ENCODE measurements around the gene FYCO1. TPM values are rescaled to one million over a fixed set of nuclear protein-coding genes. Genes with fewer than 3 reads are reported as not detected.

FYCO1 gene
- total and polyA plus RNA-seq, 2 donors, result 26.6 to 58.9 TPM

- no peak overlapping the region for H3K4me3 ChIP-seq (ENCODE audit: low read depth, low read length)
- DNase-seq (ENCODE audit: extremely low spot score), result no peak
- H3K36me3 ChIP-seq (ENCODE audit: insufficient read depth), result peaks cover 3% of the 10 kb centered on the region
- no peaks in the 10 kb centered on the region for H3K4me1 ChIP-seq (ENCODE audit: insufficient read depth)
- WGBS, result 90% methylated on average over 6 of the region's 6 CpGs
- no peak overlapping the region for H3K27ac ChIP-seq (ENCODE audit: low read depth)
These were observed 37.3 kb downstream of the FYCO1 start for GRCh38 chr3:45958321-45958791.

- Histone ChIP-seq H3K36me3 (ENCODE audit: insufficient read depth) (peaks cover 6% of the 10 kb centered on the region), H3K4me1 (ENCODE audit: insufficient read depth) (no peaks in the 10 kb centered on the region), H3K4me3 (ENCODE audit: low read depth, low read length) (no peak overlapping the region), H3K27ac (ENCODE audit: low read depth) (no peak overlapping the region)
- 69% methylated on average over 5 of the region's 5 CpGs for WGBS
- DNase-seq (ENCODE audit: extremely low spot score), result no peak
These were observed 38.0 kb downstream of the FYCO1 start for GRCh38 chr3:45957586-45957985.

- H3K36me3 ChIP-seq (ENCODE audit: insufficient read depth), result peaks cover 6% of the 10 kb centered on the region
These were observed 39.9 kb downstream of the FYCO1 start for GRCh38 chr3:45955706-45956105.

GRCh38 chr3:45955017-45955647 lies 40.5 kb downstream of the FYCO1 start:
- Histone ChIP-seq H3K4me1 (ENCODE audit: insufficient read depth) (peaks cover 2% of the 10 kb centered on the region), H3K4me3 (ENCODE audit: low read depth, low read length) (no peak overlapping the region), H3K36me3 (ENCODE audit: insufficient read depth) (peaks cover 6% of the 10 kb centered on the region), H3K27ac (ENCODE audit: low read depth) (no peak overlapping the region)
- no peak for DNase-seq (ENCODE audit: extremely low spot score)
- WGBS, result 86% methylated on average over 11 of the region's 11 CpGs

More at GRCh38 chr3:45955706-45956105, 39.9 kb downstream of the FYCO1 start:
- Histone ChIP-seq H3K4me1 (ENCODE audit: insufficient read depth) (peaks cover 2% of the 10 kb centered on the region), H3K4me3 (ENCODE audit: low read depth, low read length) (no peak overlapping the region), H3K27ac (ENCODE audit: low read depth) (no peak overlapping the region)
- WGBS, result 89% methylated on average over 4 of the region's 4 CpGs
- DNase-seq (ENCODE audit: extremely low spot score), result no peak

GRCh38 chr3:45954306-45954705 lies 41.3 kb downstream of the FYCO1 start:
- no peak for DNase-seq (ENCODE audit: extremely low spot score)
- no peak overlapping the region for H3K4me3 ChIP-seq (ENCODE audit: low read depth, low read length)
- 93% methylated on average over 3 of the region's 3 CpGs for WGBS
- peaks cover 2% of the 10 kb centered on the region for H3K4me1 ChIP-seq (ENCODE audit: insufficient read depth)
- peaks cover 4% of the 10 kb centered on the region for H3K36me3 ChIP-seq (ENCODE audit: insufficient read depth)
- H3K27ac ChIP-seq (ENCODE audit: low read depth), result no peak overlapping the region

GRCh38 chr3:45953536-45953935 lies 42.1 kb downstream of the FYCO1 start:
- Histone ChIP-seq H3K4me1 (ENCODE audit: insufficient read depth) (peaks cover 2% of the 10 kb centered on the region), H3K36me3 (ENCODE audit: insufficient read depth) (peaks cover 6% of the 10 kb centered on the region), H3K4me3 (ENCODE audit: low read depth, low read length) (no peak overlapping the region), H3K27ac (ENCODE audit: low read depth) (no peak overlapping the region)
- DNase-seq (ENCODE audit: extremely low spot score), result no peak
- 95% methylated on average over 4 of the region's 4 CpGs for WGBS

GRCh38 chr3:45952456-45952855 lies 43.2 kb downstream of the FYCO1 start:
- no peak overlapping the region for H3K27ac ChIP-seq (ENCODE audit: low read depth)
- H3K36me3 ChIP-seq (ENCODE audit: insufficient read depth), result peaks cover 6% of the 10 kb centered on the region
- peaks cover 2% of the 10 kb centered on the region for H3K4me1 ChIP-seq (ENCODE audit: insufficient read depth)
- 84% methylated on average over 4 of the region's 4 CpGs for WGBS
- H3K4me3 ChIP-seq (ENCODE audit: low read depth, low read length), result no peak overlapping the region
- no peak for DNase-seq (ENCODE audit: extremely low spot score)

GRCh38 chr3:45951946-45952345 lies 43.7 kb downstream of the FYCO1 start:
- peaks cover 2% of the 10 kb centered on the region for H3K4me1 ChIP-seq (ENCODE audit: insufficient read depth)
- no peak overlapping the region for H3K4me3 ChIP-seq (ENCODE audit: low read depth, low read length)
- H3K36me3 ChIP-seq (ENCODE audit: insufficient read depth), result peaks cover 6% of the 10 kb centered on the region
- WGBS, result 69% methylated on average over 6 of the region's 6 CpGs
- DNase-seq (ENCODE audit: extremely low spot score), result no peak
- H3K27ac ChIP-seq (ENCODE audit: low read depth), result no peak overlapping the region

GRCh38 chr3:45950686-45951600 lies 44.7 kb downstream of the FYCO1 start:
- H3K4me1 ChIP-seq (ENCODE audit: insufficient read depth), result peaks cover 2% of the 10 kb centered on the region
- DNase-seq (ENCODE audit: extremely low spot score), result no peak
- peaks cover 6% of the 10 kb centered on the region for H3K36me3 ChIP-seq (ENCODE audit: insufficient read depth)
- no peak overlapping the region for H3K4me3 ChIP-seq (ENCODE audit: low read depth, low read length)
- H3K27ac ChIP-seq (ENCODE audit: low read depth), result no peak overlapping the region
- whole genome bisulfite sequencing, result 95% methylated on average over 6 of the region's 6 CpGs

- H3K36me3 ChIP-seq (ENCODE audit: insufficient read depth), result peaks cover 8% of the 10 kb centered on the region
These were observed 45.5 kb downstream of the FYCO1 start for GRCh38 chr3:45950131-45950530.

GRCh38 chr3:45949432-45949831 lies 46.2 kb downstream of the FYCO1 start:
- no peak overlapping the region for H3K4me3 ChIP-seq (ENCODE audit: low read depth, low read length)
- H3K4me1 ChIP-seq (ENCODE audit: insufficient read depth), result peaks cover 2% of the 10 kb centered on the region
- peaks cover 7% of the 10 kb centered on the region for H3K36me3 ChIP-seq (ENCODE audit: insufficient read depth)
- H3K27ac ChIP-seq (ENCODE audit: low read depth), result no peak overlapping the region
- 98% methylated on average over 4 of the region's 4 CpGs for WGBS
- DNase-seq (ENCODE audit: extremely low spot score), result no peak

More at GRCh38 chr3:45950131-45950530, 45.5 kb downstream of the FYCO1 start:
- DNase-seq (ENCODE audit: extremely low spot score), result no peak
- peaks cover 2% of the 10 kb centered on the region for H3K4me1 ChIP-seq (ENCODE audit: insufficient read depth)
- 98% methylated on average over 2 of the region's 2 CpGs for WGBS
- no peak overlapping the region for H3K27ac ChIP-seq (ENCODE audit: low read depth)
- no peak overlapping the region for H3K4me3 ChIP-seq (ENCODE audit: low read depth, low read length)

GRCh38 chr3:45948881-45949280 lies 46.7 kb downstream of the FYCO1 start:
- WGBS, result 90% methylated on average over 6 of the region's 6 CpGs
- H3K27ac ChIP-seq (ENCODE audit: low read depth), result no peak overlapping the region
- no peak for DNase-seq (ENCODE audit: extremely low spot score)

GRCh38 chr3:45948311-45948781 lies 47.3 kb downstream of the FYCO1 start:
- no peak for DNase-seq (ENCODE audit: extremely low spot score)
- peaks cover 7% of the 10 kb centered on the region for H3K36me3 ChIP-seq (ENCODE audit: insufficient read depth)
- 31% methylated on average over 6 of the region's 6 CpGs for WGBS
- H3K27ac ChIP-seq (ENCODE audit: low read depth), result no peak overlapping the region
- H3K4me3 ChIP-seq (ENCODE audit: low read depth, low read length), result no peak overlapping the region
- peaks cover 2% of the 10 kb centered on the region for H3K4me1 ChIP-seq (ENCODE audit: insufficient read depth)

More at GRCh38 chr3:45948881-45949280, 46.7 kb downstream of the FYCO1 start:
- Histone ChIP-seq H3K36me3 (ENCODE audit: insufficient read depth) (peaks cover 7% of the 10 kb centered on the region), H3K4me3 (ENCODE audit: low read depth, low read length) (no peak overlapping the region), H3K4me1 (ENCODE audit: insufficient read depth) (peaks cover 2% of the 10 kb centered on the region)

GRCh38 chr3:45947361-45947760 lies 48.3 kb downstream of the FYCO1 start:
- H3K27ac ChIP-seq (ENCODE audit: low read depth), result no peak overlapping the region
- DNase-seq (ENCODE audit: extremely low spot score), result no peak
- peaks cover 2% of the 10 kb centered on the region for H3K4me1 ChIP-seq (ENCODE audit: insufficient read depth)
- 87% methylated on average over 3 of the region's 3 CpGs for WGBS
- no peak overlapping the region for H3K4me3 ChIP-seq (ENCODE audit: low read depth, low read length)
- peaks cover 4% of the 10 kb centered on the region for H3K36me3 ChIP-seq (ENCODE audit: insufficient read depth)
